CD14-positive monocyte (primary cell): ENCODE data around the gene PCOLCE2. TPM values are rescaled to one million over a fixed set of nuclear protein-coding genes. Genes with fewer than 3 reads are reported as not detected.
A peak's percentile ranks its signal among the peaks of the same experiment; 100 is the strongest.

Experiments
- DNase-seq, 3 donors: peaks; one replicate each; pipeline ENCODE4 v3.0.0-alpha.2; 2011 to 2022
- H2AFZ ChIP-seq: 2 replicates; pipeline ENCODE4 v1.6.0; 2012; ENCODE audit warnings: mild to moderate bottlenecking, low read depth, low read length, inconsistent platforms; ENCODE audit not compliant: insufficient read depth, poor library complexity, severe bottlenecking
- H3K27ac ChIP-seq, 2 donors: 1 replicate in 1 of 2; 2 replicates in 1 of 2; pipeline ENCODE4 v1.5.1; 2012 to 2013; ENCODE audit warnings: low read length in 2 of 2, control low read depth in 1 of 2, inconsistent platforms in 1 of 2, low read depth in 1 of 2, mild to moderate bottlenecking in 1 of 2
- H3K27me3 ChIP-seq, 2 donors: one replicate each; pipeline versions ENCODE4 v1.6.0 to v1.6.1; 2011 to 2013; ENCODE audit warnings: low read length in 2 of 2; ENCODE audit not compliant: control insufficient read depth in 2 of 2, insufficient read depth in 2 of 2
- H3K36me3 ChIP-seq, 2 donors: replicated peaks in 1 of 2; 1 replicate in 1 of 2; 2 replicates in 1 of 2; pipeline versions ENCODE4 v1.5.1 to v1.6.1; 2012 to 2013; ENCODE audit warnings: low read length in 2 of 2, control low read depth in 1 of 2, inconsistent platforms in 1 of 2, mild to moderate bottlenecking in 1 of 2; ENCODE audit not compliant: insufficient read depth in 2 of 2, control insufficient read depth in 1 of 2
- H3K4me1 ChIP-seq, 2 donors: 1 replicate in 1 of 2; 2 replicates in 1 of 2; pipeline versions ENCODE4 v1.5.1 to v1.6.1; 2012 to 2013; ENCODE audit warnings: low read length in 2 of 2, control low read depth in 1 of 2, inconsistent platforms in 1 of 2, mild to moderate bottlenecking in 1 of 2, moderate library complexity in 1 of 2; ENCODE audit not compliant: insufficient read depth in 2 of 2, control insufficient read depth in 1 of 2
- H3K4me2 ChIP-seq: replicated peaks from 2 replicates; pipeline ENCODE3; 2012; ENCODE audit warnings: low read length, moderate library complexity, mild to moderate bottlenecking; ENCODE audit not compliant: poor library complexity, severe bottlenecking; ENCODE audit errors: extremely low read depth
- H3K4me3 ChIP-seq, 3 experiments: fragments of 200-600 bp in 1 of 3; sonication (generic) in 1 of 3; replicated peaks in 1 of 3; 1 replicate in 2 of 3; 2 replicates in 1 of 3; pipeline ENCODE4 v1.5.1; 2011 to 2013; ENCODE audit warnings: low read length in 3 of 3, mild to moderate bottlenecking in 3 of 3, control low read depth in 2 of 3, low read depth in 2 of 3, inconsistent platforms in 1 of 3, moderate library complexity in 1 of 3
- H3K79me2 ChIP-seq: 2 replicates; pipeline ENCODE4 v1.6.0; 2012; ENCODE audit warnings: mild to moderate bottlenecking, control low read depth, inconsistent platforms, low read length, moderate library complexity; ENCODE audit not compliant: insufficient read depth
- H3K9ac ChIP-seq: 2 replicates; pipeline ENCODE4 v1.6.0; 2017; ENCODE audit warnings: low read length, mild to moderate bottlenecking; ENCODE audit not compliant: insufficient read depth, poor library complexity, severe bottlenecking
- H3K9me3 ChIP-seq, 2 donors: replicated peaks in 1 of 2; 1 replicate in 1 of 2; 2 replicates in 1 of 2; pipeline versions ENCODE4 v1.5.1 to v1.6.1; 2012 to 2013; ENCODE audit warnings: low read length in 2 of 2, control low read depth in 1 of 2; ENCODE audit not compliant: control insufficient read depth in 1 of 2, insufficient read depth in 1 of 2
- H4K20me1 ChIP-seq: 2 replicates; pipeline ENCODE4 v1.6.0; 2012; ENCODE audit warnings: mild to moderate bottlenecking, low read length, control low read depth, moderate library complexity; ENCODE audit not compliant: insufficient read depth
- H3K27ac Mint-ChIP-seq, 7 donors: one replicate each; pipeline ENCODE4 v1.8.0; 2020; ENCODE audit warnings: mild to moderate bottlenecking in 7 of 7, mixed read lengths in 7 of 7, moderate library complexity in 6 of 7, inconsistent platforms in 2 of 7
- H3K27me3 Mint-ChIP-seq, 3 donors: one replicate each; pipeline ENCODE4 v1.8.0; 2021 to 2022; ENCODE audit warnings: low read depth in 3 of 3, mild to moderate bottlenecking in 3 of 3, mixed read lengths in 3 of 3, moderate library complexity in 3 of 3, inconsistent platforms in 1 of 3
- H3K36me3 Mint-ChIP-seq, 2 donors: one replicate each; pipeline ENCODE4 v1.8.0; 2020; ENCODE audit warnings: mixed read lengths in 2 of 2, inconsistent platforms in 1 of 2, mild to moderate bottlenecking in 1 of 2
- H3K4me1 Mint-ChIP-seq: one replicate; pipeline ENCODE4 v1.8.0; 2020; ENCODE audit warnings: mild to moderate bottlenecking, mixed read lengths
- H3K4me3 Mint-ChIP-seq, 2 donors: one replicate each; pipeline ENCODE4 v1.8.0; 2020; ENCODE audit warnings: mild to moderate bottlenecking in 2 of 2, mixed read lengths in 2 of 2, moderate library complexity in 1 of 2
- H3K9me3 Mint-ChIP-seq, 7 donors: one replicate each; pipeline ENCODE4 v1.8.0; 2020 to 2022; ENCODE audit warnings: mixed read lengths in 7 of 7, mild to moderate bottlenecking in 6 of 7, moderate library complexity in 6 of 7, inconsistent platforms in 2 of 7
- WGBS: methylation state at CpG from one replicate; pipeline ENCODE4 v1.1.5; 2013; ENCODE audit warnings: missing lambda C conversion rate; ENCODE audit not compliant: insufficient coverage; 5-methylcytosine and 5-hydroxymethylcytosine counted together
- intact Hi-C, 2 donors: fragments of 100-400 bp; cut with micrococcal nuclease; formaldehyde crosslinking; loops; one replicate each; pipeline versions ENCODE4 v1.15.0 to v1.15.1; 2023
- polyA plus RNA-seq, 3 donors: library from polyadenylated mRNA; depleted of rRNA in 1 of 3; unstranded in 2 of 3; stranded (reverse) in 1 of 3; fragments of 300-500 nt in 2 of 3; fragments of >200 nt in 1 of 3; fragmentation: Illumina TruSeq in 2 of 3; gene quantifications; 1 replicate in 2 of 3; 2 replicates in 1 of 3; pipeline ENCODE4 v1.2.3, GENCODE V29; 2012 to 2021
- TF ChIP-seq, protein P1 (sequence below): fragments of 200-600 bp; IDR thresholded peaks from one replicate; pipeline ENCODE4 v1.8.0; 2022; ENCODE audit warnings: antibody characterized with exemption, mild to moderate bottlenecking

The PCOLCE2 gene
- polyA plus RNA-seq, 3 donors: not detected

DNA sequence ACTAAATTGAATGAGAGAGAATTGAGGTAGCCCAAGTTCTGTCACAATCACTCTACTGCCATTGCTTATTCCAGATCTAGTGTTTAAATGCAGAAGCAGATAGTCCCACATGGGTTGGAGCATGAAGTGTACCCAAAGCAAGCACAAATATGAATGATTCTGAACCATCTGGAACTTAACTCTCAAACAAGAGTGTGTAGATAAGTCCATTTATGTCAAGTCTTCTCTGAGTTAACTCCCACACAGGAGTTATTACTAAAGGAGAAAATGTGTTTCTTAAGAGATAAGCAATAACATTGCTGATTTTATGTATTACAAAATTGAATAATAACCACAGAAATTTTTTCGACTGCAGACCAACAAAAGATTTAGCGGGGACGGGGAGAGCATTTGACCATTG is 41.0 kb upstream of the PCOLCE2 start:
- Mint-ChIP-seq H3K9me3 (peaks cover 0 to 4% (median 0%) of the 10 kb centered on the region in 7 donors), H3K36me3 (no peaks in the 10 kb centered on the region), H3K27me3 (peaks cover 0 to 4% (median 2%) of the 10 kb centered on the region in 3 donors), H3K4me1 (peaks cover 2% of the 10 kb centered on the region), H3K27ac (no peak overlapping the region), H3K4me3 (no peak overlapping the region)
- H3K4me2 ChIP-seq: no peak overlapping the region
- no CpG with 5 or more reads among the region's 3 CpGs for WGBS
- no peaks in the 10 kb centered on the region for H4K20me1 ChIP-seq
- H3K9me3 ChIP-seq: no peaks in the 10 kb centered on the region
- H3K4me3 ChIP-seq: no peak overlapping the region
- no peaks in the 10 kb centered on the region for H3K4me1 ChIP-seq
- no peaks in the 10 kb centered on the region for H3K27me3 ChIP-seq
- intact Hi-C loops: no loop called here
- H3K9ac ChIP-seq: no peak overlapping the region
- TF ChIP-seq, protein P1, sequence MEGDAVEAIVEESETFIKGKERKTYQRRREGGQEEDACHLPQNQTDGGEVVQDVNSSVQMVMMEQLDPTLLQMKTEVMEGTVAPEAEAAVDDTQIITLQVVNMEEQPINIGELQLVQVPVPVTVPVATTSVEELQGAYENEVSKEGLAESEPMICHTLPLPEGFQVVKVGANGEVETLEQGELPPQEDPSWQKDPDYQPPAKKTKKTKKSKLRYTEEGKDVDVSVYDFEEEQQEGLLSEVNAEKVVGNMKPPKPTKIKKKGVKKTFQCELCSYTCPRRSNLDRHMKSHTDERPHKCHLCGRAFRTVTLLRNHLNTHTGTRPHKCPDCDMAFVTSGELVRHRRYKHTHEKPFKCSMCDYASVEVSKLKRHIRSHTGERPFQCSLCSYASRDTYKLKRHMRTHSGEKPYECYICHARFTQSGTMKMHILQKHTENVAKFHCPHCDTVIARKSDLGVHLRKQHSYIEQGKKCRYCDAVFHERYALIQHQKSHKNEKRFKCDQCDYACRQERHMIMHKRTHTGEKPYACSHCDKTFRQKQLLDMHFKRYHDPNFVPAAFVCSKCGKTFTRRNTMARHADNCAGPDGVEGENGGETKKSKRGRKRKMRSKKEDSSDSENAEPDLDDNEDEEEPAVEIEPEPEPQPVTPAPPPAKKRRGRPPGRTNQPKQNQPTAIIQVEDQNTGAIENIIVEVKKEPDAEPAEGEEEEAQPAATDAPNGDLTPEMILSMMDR: no peak
- no peak overlapping the region for H2AFZ ChIP-seq
- no peaks in the 10 kb centered on the region for H3K79me2 ChIP-seq
- H3K27ac ChIP-seq: no peak overlapping the region
- H3K36me3 ChIP-seq: no peaks in the 10 kb centered on the region
- DNase-seq: no peak

DNA sequence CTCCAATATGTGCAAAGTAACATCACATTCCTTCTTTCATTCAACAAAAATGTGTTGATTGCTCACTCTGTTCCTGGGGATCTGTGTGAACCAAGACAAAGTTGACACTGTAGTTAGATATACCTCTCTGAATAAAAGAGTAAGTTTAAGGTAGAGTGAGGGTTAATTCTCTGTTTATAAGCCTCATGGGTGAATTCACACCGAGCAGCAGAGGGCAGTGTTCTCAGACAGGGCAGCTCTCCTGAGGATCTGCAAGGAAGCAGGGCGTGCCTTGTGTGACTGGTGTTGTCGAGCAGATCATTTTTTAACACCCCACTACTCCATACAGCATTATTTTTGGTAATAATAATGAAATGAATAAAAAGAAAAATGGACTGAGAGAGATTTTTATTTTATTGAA is 40.2 kb upstream of the PCOLCE2 start:
- Histone ChIP-seq H3K36me3 (no peaks in the 10 kb centered on the region), H2AFZ (no peak overlapping the region), H3K79me2 (no peaks in the 10 kb centered on the region), H3K27me3 (no peaks in the 10 kb centered on the region), H3K27ac (no peak overlapping the region), H3K4me3 (no peak overlapping the region), H3K4me1 (no peaks in the 10 kb centered on the region), H3K9me3 (peaks cover 0 to 4% of the 10 kb centered on the region in 2 donors), H4K20me1 (no peaks in the 10 kb centered on the region), H3K4me2 (no peak overlapping the region), H3K9ac (no peak overlapping the region)
- Mint-ChIP-seq H3K27ac (no peak overlapping the region), H3K36me3 (no peaks in the 10 kb centered on the region), H3K4me1 (peaks cover 2% of the 10 kb centered on the region), H3K27me3 (peaks cover 0 to 4% (median 2%) of the 10 kb centered on the region in 3 donors), H3K9me3 (peaks cover 2 to 7% (median 4%) of the 10 kb centered on the region in 7 donors), H3K4me3 (no peak overlapping the region)
- no CpG with 5 or more reads among the region's 3 CpGs for WGBS
- TF ChIP-seq, protein P1: peak; percentile 53
- intact Hi-C loops: no loop called here
- DNase-seq: peak in 1 of 3 donors; percentile 23
